ENCODE measurements around the gene MYO5C.

GRCh38 chr15:52329987-52330386, 34.4 kb upstream of the MYO5C start:
- TF ChIP-seq, protein P1, sequence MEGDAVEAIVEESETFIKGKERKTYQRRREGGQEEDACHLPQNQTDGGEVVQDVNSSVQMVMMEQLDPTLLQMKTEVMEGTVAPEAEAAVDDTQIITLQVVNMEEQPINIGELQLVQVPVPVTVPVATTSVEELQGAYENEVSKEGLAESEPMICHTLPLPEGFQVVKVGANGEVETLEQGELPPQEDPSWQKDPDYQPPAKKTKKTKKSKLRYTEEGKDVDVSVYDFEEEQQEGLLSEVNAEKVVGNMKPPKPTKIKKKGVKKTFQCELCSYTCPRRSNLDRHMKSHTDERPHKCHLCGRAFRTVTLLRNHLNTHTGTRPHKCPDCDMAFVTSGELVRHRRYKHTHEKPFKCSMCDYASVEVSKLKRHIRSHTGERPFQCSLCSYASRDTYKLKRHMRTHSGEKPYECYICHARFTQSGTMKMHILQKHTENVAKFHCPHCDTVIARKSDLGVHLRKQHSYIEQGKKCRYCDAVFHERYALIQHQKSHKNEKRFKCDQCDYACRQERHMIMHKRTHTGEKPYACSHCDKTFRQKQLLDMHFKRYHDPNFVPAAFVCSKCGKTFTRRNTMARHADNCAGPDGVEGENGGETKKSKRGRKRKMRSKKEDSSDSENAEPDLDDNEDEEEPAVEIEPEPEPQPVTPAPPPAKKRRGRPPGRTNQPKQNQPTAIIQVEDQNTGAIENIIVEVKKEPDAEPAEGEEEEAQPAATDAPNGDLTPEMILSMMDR (IDR thresholded peaks at IDR 0.05) = no peak
- no peak for TF ChIP-seq EZH2 (IDR thresholded peaks at IDR 0.05)

Data from neural progenitor cell (in vitro differentiated cells).